ENCODE measurements around the gene NDFIP1.
A peak's percentile ranks its signal among the peaks of the same experiment; 100 is the strongest.

NDFIP1 gene

DNA sequence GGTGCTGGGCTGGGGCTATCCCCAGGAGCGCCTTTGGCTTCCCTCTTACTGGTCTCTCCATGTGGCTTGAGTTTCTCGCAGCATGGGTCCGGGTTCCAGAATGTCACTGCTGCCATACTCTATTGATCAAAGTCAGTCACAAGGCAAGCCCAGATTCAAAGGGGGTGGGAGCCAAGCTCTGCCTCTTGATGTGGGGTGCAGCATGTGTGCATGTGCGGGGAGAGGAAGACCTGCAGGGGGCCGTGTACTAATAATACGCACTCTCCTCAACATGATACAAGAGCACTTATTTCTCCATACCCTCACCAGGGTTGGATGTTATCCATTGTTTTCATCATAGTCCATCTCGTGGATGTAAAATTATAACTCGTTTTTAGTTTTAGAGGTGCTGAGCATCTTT, 81.2 kb downstream of the NDFIP1 start:
- DNase-seq (ENCODE audit: low read depth) = no peak

DNA sequence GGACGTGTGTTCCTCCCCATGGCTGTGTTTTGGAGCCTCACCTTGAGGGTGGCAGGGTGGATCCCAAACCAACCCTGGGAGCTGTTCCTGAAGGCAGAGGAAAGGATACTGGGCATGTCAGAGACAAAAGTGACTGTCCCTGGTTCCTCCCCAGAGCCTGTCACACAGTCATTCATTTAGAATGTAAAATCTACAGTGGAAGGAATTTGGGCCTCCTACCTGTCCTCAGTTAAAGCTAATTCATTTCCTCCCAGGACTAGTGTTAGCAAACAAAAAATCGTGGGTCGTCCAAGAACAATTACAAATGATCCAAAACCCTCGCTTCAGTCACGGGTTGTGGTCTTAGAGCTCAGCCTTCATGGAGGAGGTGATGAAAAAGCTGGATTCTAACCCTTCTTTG, 83.2 kb downstream of the NDFIP1 start:
- DNase-seq (ENCODE audit: low read depth) = no peak

DNA sequence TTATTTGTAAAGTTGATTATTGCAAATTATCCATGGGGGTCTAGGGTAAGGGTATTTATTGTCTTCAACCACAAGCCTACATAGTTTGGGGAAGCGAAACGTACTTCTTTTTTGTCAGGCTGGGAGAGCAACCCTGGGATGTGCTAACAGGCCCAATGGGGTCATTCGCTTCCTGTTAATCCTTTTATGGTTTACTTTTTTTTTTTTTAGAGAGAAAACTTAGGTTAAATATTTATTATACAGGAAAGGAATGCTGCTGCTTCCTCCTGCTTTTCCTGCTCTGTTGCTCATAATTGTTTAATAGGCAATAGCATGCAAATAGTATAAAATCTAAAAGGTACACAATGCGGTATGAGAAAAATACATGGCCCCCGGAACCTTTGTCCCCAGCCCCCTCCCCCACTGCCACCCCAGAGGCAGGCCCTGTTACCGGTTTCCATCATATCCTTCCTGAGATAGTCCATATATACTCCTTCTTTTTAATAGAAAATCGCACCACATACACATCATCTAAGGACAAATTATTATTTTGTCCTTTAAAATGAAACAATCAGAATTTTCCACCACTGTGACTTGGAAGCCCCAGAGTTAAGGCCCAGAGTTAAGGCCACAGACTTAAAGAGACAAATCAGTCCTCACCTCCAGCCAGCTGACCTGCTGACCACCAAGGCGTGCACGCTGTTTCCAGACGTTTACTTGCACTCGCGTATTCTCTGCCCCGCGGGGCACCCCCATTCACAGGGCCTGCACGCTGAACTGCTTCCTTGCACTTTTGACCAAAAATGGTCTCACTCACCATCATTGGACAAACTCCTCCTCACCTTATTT, 83.9 kb downstream of the NDFIP1 start:
- DNase-seq (ENCODE audit: low read depth) = no peak

DNA sequence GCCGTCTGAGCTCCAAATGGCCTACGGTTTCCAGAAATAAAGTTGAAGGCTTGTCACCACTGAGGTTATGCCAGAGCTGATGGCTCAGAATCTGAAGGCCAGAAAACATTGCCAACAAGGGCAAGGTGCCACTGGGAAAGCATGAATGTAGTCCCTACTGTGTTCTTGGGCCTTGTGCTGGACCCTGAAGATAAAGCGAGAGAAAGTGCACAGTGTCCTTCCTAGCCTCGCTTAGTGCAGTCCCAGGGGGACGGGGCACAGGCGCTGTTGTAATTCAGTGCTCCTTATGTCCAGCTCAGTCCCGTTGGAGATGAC, 84.5 kb downstream of the NDFIP1 start:
- DNase-seq (ENCODE audit: low read depth) = no peak

DNA sequence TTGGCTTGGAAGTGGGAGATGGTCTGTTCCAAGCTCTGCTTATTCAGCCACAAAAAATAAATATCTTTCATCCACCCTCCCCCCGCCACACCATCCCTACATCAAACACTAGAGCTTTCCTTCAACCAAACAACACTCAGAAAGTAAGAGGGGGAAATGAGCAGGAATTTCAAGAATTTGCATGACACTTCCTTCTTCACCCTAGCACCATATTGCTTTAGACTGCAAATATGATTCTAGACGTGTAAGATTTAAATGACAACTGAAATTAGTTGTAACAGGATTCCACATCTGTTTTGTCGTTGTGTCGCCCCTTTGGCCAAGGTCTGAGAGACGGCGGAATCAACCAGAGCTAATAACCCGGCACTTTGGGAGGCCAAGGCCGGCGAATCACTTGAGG, 88.5 kb downstream of the NDFIP1 start:
- DNase-seq (ENCODE audit: low read depth) = peak; percentile 39

DNA sequence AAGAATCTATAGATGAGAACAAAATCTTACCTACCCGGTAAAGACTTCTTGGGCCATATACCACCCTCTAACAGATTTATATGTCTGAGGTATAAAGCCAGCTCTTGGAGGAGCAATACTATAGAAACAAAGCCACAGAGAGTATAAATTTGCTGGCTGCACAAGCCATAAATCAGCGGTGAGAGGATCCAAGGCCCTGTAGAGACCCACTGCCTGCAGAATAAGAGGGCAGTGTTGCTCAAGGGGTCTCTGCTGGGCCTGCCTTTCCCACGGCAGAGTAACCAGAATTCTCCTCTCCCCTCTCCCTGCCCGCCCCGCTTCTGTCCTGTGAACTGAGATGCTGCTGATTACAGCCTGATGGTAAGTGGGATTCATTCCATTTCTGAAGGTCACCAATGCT, 89.2 kb downstream of the NDFIP1 start:
- DNase-seq (ENCODE audit: low read depth) = no peak

DNA sequence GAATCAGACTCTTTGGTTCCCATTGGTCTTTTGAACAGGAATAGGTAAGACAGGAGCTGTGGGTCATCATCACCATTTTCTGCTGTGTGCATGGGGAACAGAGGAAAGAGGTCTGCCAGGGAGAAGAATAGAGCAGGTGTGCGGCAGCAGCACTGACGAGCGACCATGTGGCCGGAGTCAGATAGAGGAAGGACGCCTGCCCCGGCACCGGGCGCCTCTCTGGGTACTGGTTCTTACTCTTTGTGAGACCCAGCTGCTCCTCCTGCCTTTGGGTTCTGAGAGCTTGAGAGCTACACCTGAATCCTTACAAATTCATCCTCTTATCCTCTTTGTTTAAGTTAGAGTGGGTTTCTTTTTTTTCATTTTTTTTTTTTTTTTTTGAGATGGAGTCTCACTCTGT, 90.8 kb downstream of the NDFIP1 start:
- no peak for DNase-seq (ENCODE audit: low read depth)

DNA sequence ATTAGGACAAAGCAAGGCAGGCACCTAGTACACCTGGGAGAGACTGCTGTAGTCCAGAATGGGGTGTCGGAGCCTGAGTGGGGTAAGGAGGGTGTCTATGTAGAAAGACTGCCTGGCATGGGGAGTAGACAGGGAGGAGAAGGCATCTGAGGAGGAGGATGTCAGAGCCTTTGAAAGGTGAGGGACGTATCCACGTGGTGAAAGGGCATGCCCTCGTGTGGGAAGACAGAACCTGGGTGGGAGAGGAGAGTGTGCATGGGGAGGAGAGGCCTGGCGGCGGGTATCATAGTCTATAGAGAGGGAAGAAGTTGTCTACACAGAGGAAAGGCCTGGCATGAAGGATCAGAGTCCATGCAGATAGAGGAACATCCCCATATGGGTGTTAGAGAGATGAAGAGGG, 91.8 kb downstream of the NDFIP1 start:
- no peak for DNase-seq (ENCODE audit: low read depth)

GRCh38 chr5:142201471-142201887, 92.9 kb downstream of the NDFIP1 start:
- peak; percentile 100 for DNase-seq (ENCODE audit: low read depth)

- DNase-seq (ENCODE audit: low read depth) = peak; percentile 93
These were observed 93.7 kb downstream of the NDFIP1 start for GRCh38 chr5:142202282-142202681.
